ENCODE results near the gene ANKRD55. TPM values are rescaled to one million over a fixed set of nuclear protein-coding genes. Genes with fewer than 3 reads are reported as not detected.

Gene ANKRD55
- total and polyA plus RNA-seq, 2 donors (not counting 1 experiment from before 2014, with no cell fraction given), result 0.07 TPM; not detected in 1

GRCh38 chr5:56108246-56108645, 124.9 kb downstream of the ANKRD55 start:
- no peaks in the 10 kb centered on the region for H3K79me2 ChIP-seq (ENCODE audit: control insufficient read depth, insufficient read depth, low read length)
- no peaks in the 10 kb centered on the region for H3K9me3 ChIP-seq (ENCODE audit: control extremely low read depth in 1 of 3, control insufficient read depth in 2 of 3, insufficient read depth in 1 of 3, low read length in 2 of 3)
- intact Hi-C loops (cut with micrococcal nuclease), result no loop called here
- H3K4me1 ChIP-seq (ENCODE audit: control insufficient read depth in 2 of 2, insufficient read depth in 2 of 2, low read length in 2 of 2), result no peaks in the 10 kb centered on the region
- no peaks in the 10 kb centered on the region for H3K27me3 ChIP-seq (replicated peaks in 1 of 4; ENCODE audit: control extremely low read depth in 1 of 4, control insufficient read depth in 3 of 4, insufficient read depth in 4 of 4, low read length in 3 of 4)
- Mint-ChIP-seq H3K27me3 (peaks cover 14% of the 10 kb centered on the region), H3K4me3 (no peak overlapping the region), H3K4me1 (no peaks in the 10 kb centered on the region), H3K27ac (no peak overlapping the region), H3K9me3 (ENCODE audit: insufficient read depth) (no peaks in the 10 kb centered on the region)
- POLR2A ChIA-PET, result no interaction called here
- DNase-seq (no peak), ATAC-seq (ENCODE audit: low read depth) (no peak)
- TF ChIP-seq, protein P1, sequence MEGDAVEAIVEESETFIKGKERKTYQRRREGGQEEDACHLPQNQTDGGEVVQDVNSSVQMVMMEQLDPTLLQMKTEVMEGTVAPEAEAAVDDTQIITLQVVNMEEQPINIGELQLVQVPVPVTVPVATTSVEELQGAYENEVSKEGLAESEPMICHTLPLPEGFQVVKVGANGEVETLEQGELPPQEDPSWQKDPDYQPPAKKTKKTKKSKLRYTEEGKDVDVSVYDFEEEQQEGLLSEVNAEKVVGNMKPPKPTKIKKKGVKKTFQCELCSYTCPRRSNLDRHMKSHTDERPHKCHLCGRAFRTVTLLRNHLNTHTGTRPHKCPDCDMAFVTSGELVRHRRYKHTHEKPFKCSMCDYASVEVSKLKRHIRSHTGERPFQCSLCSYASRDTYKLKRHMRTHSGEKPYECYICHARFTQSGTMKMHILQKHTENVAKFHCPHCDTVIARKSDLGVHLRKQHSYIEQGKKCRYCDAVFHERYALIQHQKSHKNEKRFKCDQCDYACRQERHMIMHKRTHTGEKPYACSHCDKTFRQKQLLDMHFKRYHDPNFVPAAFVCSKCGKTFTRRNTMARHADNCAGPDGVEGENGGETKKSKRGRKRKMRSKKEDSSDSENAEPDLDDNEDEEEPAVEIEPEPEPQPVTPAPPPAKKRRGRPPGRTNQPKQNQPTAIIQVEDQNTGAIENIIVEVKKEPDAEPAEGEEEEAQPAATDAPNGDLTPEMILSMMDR (IDR thresholded peaks at IDR 0.05), result no peak
- no peak for TF ChIP-seq EZH2 (IDR thresholded peaks at IDR 0.05; ENCODE audit: borderline replicate concordance, insufficient read depth, low read depth, low read length, poor library complexity, severe bottlenecking)
- H3K27ac ChIP-seq (ENCODE audit: low read length in 2 of 2), result no peak overlapping the region
- H4K20me1 ChIP-seq (ENCODE audit: control insufficient read depth, insufficient read depth, low read length, poor library complexity, severe bottlenecking), result no peaks in the 10 kb centered on the region
- H3K36me3 ChIP-seq (replicated peaks in 1 of 2; ENCODE audit: control extremely low read depth in 1 of 2, control insufficient read depth in 1 of 2, extremely low read depth in 1 of 2, insufficient read depth in 2 of 2, low read length in 1 of 2), result no peaks in the 10 kb centered on the region
- no peak overlapping the region for H3K9ac ChIP-seq (ENCODE audit: low read length)
- H3K4me2 ChIP-seq (replicated peaks; ENCODE audit: low read depth, low read length, poor library complexity, severe bottlenecking), result no peak overlapping the region
- no peak overlapping the region for H3K4me3 ChIP-seq (ENCODE audit: control extremely low read depth in 1 of 5, extremely low read depth in 1 of 5, insufficient read depth in 1 of 5, low read depth in 2 of 5, low read length in 4 of 5)
- 100% methylated on average over 1 of the region's 3 CpGs for WGBS (ENCODE audit: insufficient coverage)
- H2AFZ ChIP-seq (ENCODE audit: insufficient read depth, low read depth, low read length, poor library complexity, severe bottlenecking), result no peak overlapping the region
- CTCF ChIA-PET, result no interaction called here

GRCh38 chr5:56106837-56107236, 126.3 kb downstream of the ANKRD55 start:
- DNase-seq (no peak), ATAC-seq (ENCODE audit: low read depth) (no peak)
- Mint-ChIP-seq H3K4me3 (no peak overlapping the region), H3K4me1 (no peaks in the 10 kb centered on the region), H3K27ac (no peak overlapping the region), H3K9me3 (ENCODE audit: insufficient read depth) (no peaks in the 10 kb centered on the region), H3K27me3 (peaks cover 18% of the 10 kb centered on the region)
- H3K4me3 ChIP-seq (ENCODE audit: control extremely low read depth in 1 of 5, extremely low read depth in 1 of 5, insufficient read depth in 1 of 5, low read depth in 2 of 5, low read length in 4 of 5), result no peak overlapping the region
- H4K20me1 ChIP-seq (ENCODE audit: control insufficient read depth, insufficient read depth, low read length, poor library complexity, severe bottlenecking), result no peaks in the 10 kb centered on the region
- ChIA-PET POLR2A (interaction anchor here (0.6 kb wide), 1 partner anchor 1075 kb away, joined by 3 read pairs; no protein-coding TSS in a partner anchor), CTCF (interaction anchor here (0.6 kb wide), 1 partner anchor 124 kb away, joined by 3 read pairs; no protein-coding TSS in a partner anchor)
- H3K9me3 ChIP-seq (ENCODE audit: control extremely low read depth in 1 of 3, control insufficient read depth in 2 of 3, insufficient read depth in 1 of 3, low read length in 2 of 3), result no peaks in the 10 kb centered on the region
- H3K27me3 ChIP-seq (replicated peaks in 1 of 4; ENCODE audit: control extremely low read depth in 1 of 4, control insufficient read depth in 3 of 4, insufficient read depth in 4 of 4, low read length in 3 of 4), result no peaks in the 10 kb centered on the region
- intact Hi-C loops (cut with micrococcal nuclease), result no loop called here
- H3K36me3 ChIP-seq (replicated peaks in 1 of 2; ENCODE audit: control extremely low read depth in 1 of 2, control insufficient read depth in 1 of 2, extremely low read depth in 1 of 2, insufficient read depth in 2 of 2, low read length in 1 of 2), result no peaks in the 10 kb centered on the region
- no peak overlapping the region for H3K4me2 ChIP-seq (replicated peaks; ENCODE audit: low read depth, low read length, poor library complexity, severe bottlenecking)
- no peaks in the 10 kb centered on the region for H3K4me1 ChIP-seq (ENCODE audit: control insufficient read depth in 2 of 2, insufficient read depth in 2 of 2, low read length in 2 of 2)
- no peaks in the 10 kb centered on the region for H3K79me2 ChIP-seq (ENCODE audit: control insufficient read depth, insufficient read depth, low read length)
- TF ChIP-seq, protein P1 (IDR thresholded peaks at IDR 0.05), result no peak
- no peak for TF ChIP-seq EZH2 (IDR thresholded peaks at IDR 0.05; ENCODE audit: borderline replicate concordance, insufficient read depth, low read depth, low read length, poor library complexity, severe bottlenecking)
- H3K9ac ChIP-seq (ENCODE audit: low read length), result no peak overlapping the region
- H3K27ac ChIP-seq (ENCODE audit: low read length in 2 of 2), result no peak overlapping the region
- no peak overlapping the region for H2AFZ ChIP-seq (ENCODE audit: insufficient read depth, low read depth, low read length, poor library complexity, severe bottlenecking)

All from B cell (primary cell).